ENCODE results near the gene CCDC34. TPM values are rescaled to one million over a fixed set of nuclear protein-coding genes. Genes with fewer than 3 reads are reported as not detected.
A peak's percentile ranks its signal among the peaks of the same experiment; 100 is the strongest.

Gene CCDC34, protein sequence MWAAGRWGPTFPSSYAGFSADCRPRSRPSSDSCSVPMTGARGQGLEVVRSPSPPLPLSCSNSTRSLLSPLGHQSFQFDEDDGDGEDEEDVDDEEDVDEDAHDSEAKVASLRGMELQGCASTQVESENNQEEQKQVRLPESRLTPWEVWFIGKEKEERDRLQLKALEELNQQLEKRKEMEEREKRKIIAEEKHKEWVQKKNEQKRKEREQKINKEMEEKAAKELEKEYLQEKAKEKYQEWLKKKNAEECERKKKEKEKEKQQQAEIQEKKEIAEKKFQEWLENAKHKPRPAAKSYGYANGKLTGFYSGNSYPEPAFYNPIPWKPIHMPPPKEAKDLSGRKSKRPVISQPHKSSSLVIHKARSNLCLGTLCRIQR
- 11.2 and 18.5 TPM in 2 replicates for total RNA-seq (2014; rRNA removed)
- 10.8 TPM for polyA plus RNA-seq (2012)

DNA sequence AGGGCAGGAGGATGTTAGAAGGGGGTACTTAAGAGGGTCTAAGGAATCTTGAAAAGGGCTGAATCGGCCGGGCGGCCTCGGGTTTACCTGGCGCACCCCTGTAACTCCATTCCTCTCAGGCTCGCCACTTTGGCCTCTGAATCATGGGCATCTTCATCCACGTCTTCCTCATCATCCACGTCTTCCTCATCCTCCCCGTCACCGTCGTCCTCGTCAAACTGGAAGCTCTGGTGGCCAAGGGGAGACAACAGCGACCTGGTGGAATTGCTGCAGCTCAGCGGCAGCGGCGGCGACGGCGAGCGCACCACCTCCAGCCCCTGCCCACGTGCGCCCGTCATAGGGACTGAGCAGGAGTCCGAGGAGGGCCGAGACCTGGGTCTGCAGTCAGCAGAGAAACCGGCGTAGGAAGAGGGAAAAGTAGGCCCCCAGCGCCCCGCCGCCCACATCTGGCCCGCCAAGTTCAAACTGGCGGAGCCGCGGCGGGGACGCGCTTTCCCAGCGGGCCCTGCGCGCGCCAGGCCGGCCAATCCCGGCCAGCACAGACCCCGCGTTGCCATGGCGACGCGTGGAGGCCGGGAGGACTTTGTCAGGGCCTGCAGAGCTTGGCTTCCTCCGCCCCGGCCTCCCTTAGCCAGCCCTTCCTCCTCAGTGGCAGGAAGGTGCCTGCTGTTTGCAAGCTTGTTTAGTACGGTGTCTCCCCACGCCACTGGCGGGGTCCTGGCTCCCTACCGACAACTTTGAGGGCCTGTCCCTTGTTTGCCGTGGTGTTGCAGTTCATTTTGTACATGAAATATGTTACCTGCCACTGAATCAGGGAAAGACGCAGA is at the start of gene CCDC34:
CCDC34 (minus strand) TSS at position 467 of the 827 bp plus-strand sequence; CDS start at position 446, 21 bp downstream.
- peak; percentile 89 for DNase-seq (ENCODE audit: low read depth)

DNA sequence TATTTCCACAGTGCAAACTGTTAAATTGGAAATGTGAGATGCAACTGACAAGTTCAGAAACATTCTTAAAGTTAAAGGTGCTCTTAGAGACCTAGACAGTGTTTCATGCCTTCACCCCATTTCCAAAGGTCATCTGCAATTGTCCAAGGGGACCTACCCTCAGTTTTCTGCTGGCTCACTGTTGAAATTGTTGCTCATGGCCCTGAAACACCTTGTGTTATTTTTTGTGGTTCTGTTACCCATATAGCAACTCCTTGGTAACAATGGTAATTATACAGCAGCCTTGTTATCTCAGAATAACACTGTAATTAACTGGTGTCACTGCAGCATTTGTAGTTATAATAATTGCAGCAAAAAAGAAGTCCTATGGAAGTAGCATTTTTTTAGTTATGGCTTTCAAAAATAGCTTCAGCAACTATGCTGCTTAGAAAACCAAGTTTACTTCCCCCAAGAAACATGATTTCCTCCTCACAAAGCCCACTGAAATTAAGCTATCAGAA is 49.2 kb upstream of the CCDC34 start:
- DNase-seq (ENCODE audit: low read depth) = no peak

DNA sequence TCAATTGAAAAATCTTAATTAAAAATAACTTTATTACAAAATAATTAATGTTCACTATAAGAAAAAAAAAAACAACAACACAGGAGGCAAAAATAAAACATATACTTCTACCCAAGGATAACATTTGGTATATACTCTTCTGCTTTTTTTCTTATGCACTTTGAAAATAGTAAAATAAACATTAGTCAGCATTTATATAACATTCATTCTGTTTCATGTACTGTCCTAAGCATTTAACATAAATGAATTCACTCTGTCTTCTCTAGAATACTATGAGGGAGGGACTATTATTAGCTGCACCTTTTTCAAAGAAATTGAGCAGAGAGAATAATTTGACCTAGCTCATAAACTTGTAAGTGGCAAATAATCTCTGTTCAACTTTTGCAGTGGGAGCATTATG is 48.3 kb upstream of the CCDC34 start:
- no peak for DNase-seq (ENCODE audit: low read depth)

DNA sequence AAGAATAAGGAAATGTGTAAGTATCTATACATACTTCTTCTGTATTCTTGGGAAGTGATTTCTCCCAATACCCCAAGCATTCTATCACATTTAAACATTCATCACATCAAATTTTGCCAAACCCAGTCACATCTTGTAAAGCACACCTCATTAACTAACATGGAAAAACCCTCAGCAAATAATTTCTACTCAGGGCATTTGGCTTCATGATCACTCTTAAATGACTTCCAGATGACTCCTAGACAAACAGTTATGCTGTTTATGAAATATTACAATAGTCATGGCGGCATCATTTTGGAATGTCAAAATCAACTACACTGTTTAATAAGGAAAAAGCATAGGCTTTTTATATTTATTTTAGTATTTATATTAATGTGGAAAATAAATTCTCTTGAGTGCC is 47.3 kb upstream of the CCDC34 start:
- no peak for DNase-seq (ENCODE audit: low read depth)

DNA sequence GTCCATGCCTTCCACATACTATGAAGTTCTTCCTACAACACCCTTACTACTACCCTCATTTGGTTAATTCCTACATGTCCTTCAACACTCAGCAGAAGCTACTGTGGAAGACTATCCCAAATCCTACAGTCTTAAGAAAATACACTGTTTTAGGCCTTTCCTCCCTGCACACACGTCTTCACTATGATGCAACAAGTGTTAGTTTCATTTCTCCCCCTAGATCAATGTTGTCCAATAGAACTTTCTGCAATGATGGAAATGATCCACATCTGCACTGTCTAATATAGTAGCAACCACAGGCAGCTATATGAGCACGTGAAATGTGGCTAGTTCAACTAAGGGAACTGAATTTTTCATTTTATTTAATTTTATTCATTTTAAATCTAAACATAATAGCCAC is 46.7 kb upstream of the CCDC34 start:
- DNase-seq (ENCODE audit: low read depth) = no peak

DNA sequence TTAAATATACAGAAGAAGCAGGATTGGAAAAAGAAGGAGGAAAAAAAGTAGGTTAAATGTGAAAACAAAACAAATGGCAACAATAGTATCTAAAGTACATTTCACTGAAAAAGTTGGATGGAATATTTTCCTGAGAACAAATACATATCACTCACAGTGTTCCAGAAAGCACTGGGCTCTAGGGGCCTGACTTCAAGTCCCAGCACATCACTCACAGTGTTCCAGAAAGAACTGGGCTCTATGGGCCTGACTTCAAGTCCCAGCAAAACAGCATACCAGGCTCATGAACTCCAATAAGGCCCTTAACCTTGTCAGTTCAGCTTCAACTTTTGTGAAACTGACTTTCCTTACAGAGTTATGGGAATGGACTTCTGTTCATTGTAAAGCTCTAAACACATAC is 46.0 kb upstream of the CCDC34 start:
- no peak for DNase-seq (ENCODE audit: low read depth)

DNA sequence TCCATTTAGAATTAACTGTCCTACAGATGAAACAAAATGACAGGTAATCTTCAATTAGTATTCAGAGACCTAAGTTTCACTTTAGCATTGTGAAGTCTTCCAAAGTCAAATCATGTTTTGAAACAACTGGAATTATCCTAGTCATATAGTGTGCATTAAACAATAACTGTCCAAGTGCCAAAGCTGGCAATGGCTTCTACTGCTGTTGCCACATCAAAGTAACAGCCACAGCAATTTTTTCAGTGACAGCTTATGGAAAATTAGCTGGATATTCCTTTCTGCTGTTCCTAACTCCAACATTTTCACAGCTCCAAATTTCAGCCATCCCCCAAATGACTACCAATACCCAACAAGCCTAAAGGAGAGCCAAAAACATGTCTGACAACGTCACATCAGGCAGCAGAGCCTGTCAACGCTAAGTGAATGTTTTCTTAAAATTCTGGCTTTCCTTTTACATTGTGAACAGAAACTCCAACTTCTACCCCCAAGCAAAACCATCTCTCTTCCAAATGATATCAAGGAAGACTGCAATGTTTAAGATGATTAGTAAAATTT is 45.3 kb upstream of the CCDC34 start:
- DNase-seq (ENCODE audit: low read depth) = no peak

DNA sequence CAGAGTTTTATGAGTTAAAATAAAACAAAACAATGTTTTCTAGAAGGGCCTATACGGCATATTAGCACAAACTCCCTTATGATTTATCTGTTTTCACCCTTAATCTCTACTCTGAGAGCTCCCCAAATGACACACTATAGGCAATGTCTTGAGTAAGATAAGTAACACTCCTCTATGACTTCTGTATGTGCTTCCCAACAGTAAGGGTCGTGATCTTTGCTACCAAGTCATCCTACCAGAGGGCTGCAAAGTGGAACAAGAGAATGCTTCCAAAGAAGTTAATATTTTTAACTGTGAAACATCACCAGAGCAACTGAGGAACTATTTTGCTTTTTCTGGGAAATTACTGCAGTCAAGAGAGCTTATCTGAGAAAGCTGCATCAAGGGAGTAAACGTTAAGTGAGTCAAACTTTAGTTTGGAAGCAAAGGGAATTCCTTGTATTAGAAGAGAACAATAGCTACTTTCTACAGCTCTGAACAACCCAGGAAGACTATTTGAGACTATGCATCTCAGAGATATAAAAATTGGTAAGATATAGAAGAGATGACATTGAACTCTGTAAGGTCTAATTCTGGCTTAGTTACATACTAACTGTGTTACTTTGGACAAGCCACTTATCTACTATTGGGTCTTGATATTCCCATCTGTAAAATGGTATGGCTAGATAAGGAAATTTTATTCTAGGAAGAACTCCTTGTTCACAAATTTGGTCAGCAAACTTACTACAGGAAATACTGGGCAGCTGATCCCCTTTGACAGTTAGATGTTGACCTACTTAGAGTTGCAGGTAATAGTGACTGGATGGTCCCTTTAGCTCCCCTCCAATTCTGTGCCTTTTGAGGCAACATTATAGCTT is 43.7 kb upstream of the CCDC34 start:
- no peak for DNase-seq (ENCODE audit: low read depth)

DNA sequence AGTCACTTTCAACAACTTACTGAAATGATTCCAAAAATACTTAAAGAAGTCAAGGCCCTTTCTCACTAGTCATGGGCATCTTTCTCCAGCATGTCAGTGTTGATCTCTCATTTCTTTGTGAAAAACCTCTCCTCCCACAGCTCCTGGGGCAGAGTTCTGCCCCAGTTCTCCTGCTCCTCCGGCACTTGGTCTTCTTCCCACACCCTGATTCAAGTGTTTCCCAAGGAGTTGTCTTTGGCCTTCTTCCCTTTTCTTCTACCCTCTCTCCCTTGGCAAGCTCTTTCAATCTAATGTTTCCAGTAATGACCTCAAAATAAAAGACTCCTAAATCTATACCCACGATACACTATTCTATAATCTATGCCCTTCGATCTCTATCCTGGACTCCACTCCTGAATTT is 42.1 kb upstream of the CCDC34 start:
- DNase-seq (ENCODE audit: low read depth) = no peak

DNA sequence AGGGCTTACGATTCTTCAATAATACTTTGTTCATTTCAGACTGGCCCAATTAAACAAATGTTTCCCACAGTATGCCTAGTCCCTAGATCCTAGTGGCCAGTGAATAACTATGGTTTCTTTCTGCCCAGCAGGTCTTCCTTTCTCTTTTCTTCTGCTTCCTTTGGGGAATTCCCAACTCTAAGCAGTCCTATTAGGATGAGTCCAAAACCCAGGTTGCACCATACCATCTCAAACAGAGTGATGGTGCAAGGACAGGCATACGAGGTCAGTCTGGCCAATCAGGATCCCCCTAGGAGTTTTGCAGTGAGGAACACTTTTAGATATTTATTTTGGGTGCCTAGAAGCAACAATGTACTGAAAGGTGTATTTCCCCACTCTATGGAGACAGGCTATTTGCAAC is 41.4 kb upstream of the CCDC34 start:
- DNase-seq (ENCODE audit: low read depth) = no peak

DNA sequence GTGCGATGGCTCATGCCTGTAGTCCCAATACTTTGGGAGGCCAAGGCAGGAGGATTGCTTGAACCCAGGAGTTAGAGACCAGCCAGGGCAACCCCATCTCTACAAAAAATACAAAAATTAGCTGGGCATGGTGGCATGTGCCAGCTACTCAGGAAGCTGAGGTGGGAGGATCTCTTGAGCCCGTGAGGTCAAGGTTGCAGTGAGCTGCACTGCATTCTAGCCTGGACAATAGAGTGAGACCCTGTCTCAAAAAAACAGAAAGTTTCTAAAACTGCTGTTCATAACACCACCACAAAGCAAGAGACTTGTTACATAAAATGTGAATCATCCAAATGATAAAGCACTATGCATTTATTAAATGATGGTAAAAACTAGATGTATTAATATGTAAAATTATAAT is 40.2 kb upstream of the CCDC34 start:
- no peak for DNase-seq (ENCODE audit: low read depth)

DNA sequence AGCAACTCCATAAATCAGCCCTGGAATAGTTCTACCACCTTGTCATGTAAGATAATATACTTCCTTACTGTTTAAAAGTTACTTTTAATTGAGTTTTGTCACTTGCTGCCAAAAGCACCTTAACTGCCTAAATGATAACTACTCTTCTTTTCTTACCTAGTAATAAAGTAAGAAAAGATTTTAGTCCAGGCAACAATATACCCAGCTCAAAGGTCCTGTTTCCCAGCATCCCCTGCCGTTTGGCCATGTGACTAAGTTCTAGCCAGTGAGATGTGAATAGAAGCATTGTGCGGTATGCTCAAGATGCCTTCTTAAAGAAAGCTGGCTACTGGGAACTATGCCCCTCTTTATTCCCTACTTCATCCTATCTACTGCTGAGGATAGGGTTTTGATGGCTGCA is 39.4 kb upstream of the CCDC34 start:
- no peak for DNase-seq (ENCODE audit: low read depth)

DNA sequence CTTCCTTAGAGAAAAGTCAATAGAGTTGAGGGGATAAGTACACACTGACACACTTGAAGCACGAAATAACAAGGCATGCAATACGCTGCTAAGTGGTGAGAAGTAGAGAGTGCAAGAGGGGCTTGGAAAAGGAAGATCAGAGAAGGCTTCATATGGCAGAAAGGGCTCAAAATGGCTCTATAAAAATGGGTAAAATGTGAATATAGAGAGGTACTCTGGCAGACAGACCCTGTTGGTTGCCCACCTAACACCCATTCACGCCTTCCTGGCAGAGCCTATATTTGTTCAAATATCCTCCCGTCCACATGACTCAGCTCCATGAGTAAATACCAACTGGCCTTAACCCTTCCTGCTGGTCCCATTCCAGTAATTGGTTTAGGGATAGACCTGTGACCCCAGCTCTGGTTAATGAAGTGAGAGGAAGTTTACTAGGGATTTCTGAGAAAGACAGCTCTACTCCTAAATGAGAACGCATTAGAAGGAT is 38.9 kb upstream of the CCDC34 start:
- DNase-seq (ENCODE audit: low read depth) = no peak

DNA sequence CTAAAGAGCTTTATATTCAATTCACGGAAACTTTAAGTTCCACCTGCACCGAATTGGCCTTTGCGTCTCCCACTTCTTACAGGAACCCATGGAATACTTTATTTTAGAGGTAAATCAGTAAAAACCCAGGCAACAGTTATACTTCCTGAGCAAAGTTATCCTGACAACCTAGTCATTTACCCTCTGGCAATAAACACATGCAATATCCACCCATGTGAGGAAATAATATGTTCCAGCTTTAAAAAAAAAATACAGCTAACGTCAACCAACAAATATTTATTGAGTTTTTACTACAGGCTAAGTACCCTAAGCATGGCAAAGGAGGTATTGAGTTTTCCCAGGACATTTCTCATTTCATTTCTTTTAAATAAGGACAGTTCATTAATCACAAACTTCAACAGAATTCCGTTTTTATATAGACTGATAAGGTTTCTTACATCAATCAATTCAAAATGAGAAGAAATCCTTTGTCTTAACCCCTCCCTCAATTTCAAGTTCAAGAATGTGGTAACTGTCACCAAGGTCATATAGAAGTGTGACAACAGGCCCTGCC is 38.3 kb upstream of the CCDC34 start:
- no peak for DNase-seq (ENCODE audit: low read depth)

DNA sequence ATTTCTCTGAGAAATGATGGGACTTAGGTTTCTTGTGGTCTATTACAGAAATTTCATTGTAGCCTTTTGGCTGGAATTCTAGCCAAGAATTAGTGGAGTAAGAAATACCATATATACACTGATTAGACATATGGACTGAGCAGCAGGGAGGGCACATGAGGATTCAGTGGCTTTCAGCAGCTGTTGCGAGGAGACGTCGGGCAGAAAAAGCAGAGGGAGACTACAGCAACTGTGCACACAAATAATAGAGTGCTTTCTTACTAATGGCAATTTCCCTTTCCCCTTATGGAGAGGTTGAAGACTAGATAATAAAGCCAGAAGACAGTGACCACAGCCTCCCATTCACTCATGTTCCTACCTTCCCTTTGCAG is 35.4 kb upstream of the CCDC34 start:
- DNase-seq (ENCODE audit: low read depth) = no peak

DNA sequence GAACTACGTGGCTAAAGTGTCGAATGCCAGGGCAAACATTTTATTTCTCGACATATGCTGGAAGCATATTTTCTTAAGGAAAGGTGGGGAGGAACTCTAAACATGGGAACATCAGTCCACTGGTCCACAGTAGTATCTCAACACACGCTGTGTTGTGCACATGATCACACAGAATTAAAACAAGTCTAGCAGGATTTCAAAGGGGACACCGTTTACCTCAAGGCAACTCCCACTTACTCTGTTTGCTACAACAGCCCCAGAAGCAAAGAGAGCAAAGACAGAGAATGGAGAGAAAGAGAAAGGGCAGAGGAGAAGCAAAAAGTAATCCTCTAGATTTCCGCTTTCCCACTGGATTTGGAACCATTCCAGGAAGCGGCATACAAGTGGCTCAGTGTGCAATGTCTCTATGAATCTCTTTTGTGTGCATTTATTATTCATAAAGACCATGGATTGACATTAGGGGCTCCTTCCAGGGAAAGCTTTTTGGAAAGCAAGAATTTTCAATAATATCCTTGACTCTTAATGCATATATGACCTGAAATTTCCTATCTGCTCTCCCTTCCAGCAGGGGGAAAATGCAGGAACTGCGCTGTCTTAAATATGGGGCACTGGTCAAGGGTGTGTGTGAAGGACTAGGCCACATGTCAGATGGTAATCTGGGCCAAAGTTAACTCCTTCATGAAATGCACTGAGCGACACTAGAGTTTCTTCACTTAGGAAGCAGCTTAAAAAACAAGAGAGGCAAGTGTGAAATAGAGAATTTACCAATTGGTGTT is 34.8 kb upstream of the CCDC34 start:
- no peak for DNase-seq (ENCODE audit: low read depth)

DNA sequence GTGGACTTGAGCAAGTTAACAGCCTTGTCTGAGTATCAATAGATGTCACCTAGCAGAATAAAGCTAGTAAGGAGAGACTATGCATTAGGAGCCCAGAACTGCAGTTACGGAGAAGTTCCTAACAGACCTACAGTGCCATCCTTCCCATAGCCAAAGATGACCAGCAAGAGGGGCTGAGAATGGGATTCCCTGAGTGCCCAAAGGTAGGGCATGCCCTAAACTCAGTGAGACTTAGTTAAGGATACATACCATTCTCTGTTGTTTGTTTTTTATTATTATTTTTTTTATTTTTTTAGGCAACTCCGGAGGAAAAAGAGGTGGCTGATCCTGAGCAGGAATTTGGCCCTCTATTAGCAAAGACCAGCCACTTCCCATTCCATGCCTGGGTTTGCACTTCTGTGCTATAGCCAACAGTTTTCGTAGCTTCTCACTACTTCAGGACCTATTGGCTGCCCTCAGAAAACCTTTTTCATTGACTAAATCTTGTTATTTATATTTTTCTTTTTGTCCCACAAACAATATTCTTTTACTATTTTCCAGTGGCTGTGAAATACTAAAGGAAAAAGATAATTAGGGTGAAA is 33.3 kb upstream of the CCDC34 start:
- no peak for DNase-seq (ENCODE audit: low read depth)

DNA sequence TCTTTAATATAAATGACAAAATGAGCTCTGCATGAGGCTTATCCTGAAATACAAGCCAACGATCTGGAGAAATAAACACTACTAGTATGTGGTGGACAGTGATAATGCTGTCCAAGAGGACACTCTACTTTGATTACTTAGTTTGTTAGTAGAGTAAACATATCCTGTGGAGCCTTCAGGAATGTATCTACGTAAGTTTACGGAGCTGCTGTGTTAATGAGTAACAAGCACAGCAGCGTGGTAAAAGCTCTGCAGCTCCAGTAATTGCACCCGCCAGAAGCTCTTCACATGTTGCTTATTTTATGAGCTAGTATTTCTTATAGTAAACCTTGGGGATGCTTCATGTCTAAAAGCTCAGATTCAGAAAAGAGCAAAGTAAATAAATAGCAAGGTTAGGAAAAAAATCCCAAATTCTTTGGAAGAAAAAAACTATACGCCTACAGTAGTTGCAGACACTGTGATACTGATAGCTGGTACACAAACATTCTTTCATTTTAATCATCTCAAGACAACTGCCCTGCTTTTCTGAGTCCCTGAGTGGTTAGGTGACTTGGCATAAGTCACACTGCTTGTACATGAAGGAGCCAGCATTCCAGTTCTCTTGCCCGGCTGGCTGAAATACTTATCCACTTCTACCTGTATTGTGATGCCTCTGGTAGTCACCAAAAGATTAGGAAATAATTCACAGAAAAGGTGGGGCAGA is 32.7 kb upstream of the CCDC34 start:
- DNase-seq (ENCODE audit: low read depth) = no peak

DNA sequence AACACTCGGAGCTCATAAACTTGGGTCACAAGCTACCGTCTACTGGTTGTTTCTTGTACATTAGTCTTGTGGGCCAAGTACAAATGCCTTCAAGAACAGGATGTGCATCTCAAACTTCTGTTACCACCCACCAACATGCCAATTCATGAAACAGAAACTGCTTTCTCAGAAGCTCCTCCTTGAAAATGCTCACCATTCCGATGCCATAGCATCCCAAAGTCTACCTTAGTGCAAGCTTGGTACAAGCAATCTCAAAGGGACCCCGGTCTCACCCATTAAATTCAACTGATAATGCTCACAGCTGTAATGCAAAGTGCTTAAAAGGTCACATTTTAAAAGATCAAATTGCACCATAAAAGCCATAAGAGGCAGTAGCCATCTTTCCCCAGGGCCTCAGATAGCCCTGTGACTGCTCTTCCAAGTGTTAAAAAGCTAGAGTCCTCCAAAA is 31.8 kb upstream of the CCDC34 start:
- no peak for DNase-seq (ENCODE audit: low read depth)

All from LHCN-M2 (cell line).